Fibroblast of lung (primary cell): ENCODE measurements around the gene MRTFA.

Experiments
- EZH2 ChIP-seq: IDR thresholded peaks from 2 replicates; pipeline ENCODE4 v1.5.1; 2012; ENCODE audit warnings: low read length, control low read depth, mild to moderate bottlenecking; ENCODE audit errors: missing control alignments
- TF ChIP-seq, protein P1 (sequence below), 2 donors: IDR thresholded peaks in 1 of 2; conservative IDR thresholded peaks in 1 of 2; 1 replicate in 1 of 2; 2 replicates in 1 of 2; pipeline ENCODE4 v1.5.1; 2011 to 2012; ENCODE audit warnings: low read length in 2 of 2, control low read depth in 1 of 2, inconsistent platforms in 1 of 2, low read depth in 1 of 2, mild to moderate bottlenecking in 1 of 2

DNA sequence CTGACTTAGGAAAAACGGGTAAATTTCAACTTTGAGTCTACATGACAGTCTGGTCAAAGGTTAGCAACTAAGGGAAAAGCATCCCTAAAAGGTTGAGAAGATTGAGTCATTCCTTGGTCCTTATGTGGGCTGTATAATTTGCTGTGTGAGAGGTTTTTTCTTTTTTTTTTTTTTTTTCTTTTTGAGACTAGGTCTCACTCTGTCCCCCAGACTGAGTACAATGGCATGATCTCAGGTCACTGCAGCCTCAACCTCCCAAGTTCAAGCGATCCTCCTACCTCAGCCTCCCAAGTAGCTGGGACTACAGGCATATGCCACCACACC is 101.4 kb downstream of the MRTFA start:
- TF ChIP-seq, protein P1, sequence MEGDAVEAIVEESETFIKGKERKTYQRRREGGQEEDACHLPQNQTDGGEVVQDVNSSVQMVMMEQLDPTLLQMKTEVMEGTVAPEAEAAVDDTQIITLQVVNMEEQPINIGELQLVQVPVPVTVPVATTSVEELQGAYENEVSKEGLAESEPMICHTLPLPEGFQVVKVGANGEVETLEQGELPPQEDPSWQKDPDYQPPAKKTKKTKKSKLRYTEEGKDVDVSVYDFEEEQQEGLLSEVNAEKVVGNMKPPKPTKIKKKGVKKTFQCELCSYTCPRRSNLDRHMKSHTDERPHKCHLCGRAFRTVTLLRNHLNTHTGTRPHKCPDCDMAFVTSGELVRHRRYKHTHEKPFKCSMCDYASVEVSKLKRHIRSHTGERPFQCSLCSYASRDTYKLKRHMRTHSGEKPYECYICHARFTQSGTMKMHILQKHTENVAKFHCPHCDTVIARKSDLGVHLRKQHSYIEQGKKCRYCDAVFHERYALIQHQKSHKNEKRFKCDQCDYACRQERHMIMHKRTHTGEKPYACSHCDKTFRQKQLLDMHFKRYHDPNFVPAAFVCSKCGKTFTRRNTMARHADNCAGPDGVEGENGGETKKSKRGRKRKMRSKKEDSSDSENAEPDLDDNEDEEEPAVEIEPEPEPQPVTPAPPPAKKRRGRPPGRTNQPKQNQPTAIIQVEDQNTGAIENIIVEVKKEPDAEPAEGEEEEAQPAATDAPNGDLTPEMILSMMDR (conservative IDR thresholded peaks at IDR 0.05 in 1 of 2, IDR thresholded peaks at IDR 0.05 in 1 of 2; ENCODE audit: low read depth in 1 of 2, low read length in 2 of 2) = no peak
- TF ChIP-seq EZH2 = no peak
